ENCODE results near the gene NELFA. TPM values are rescaled to one million over a fixed set of nuclear protein-coding genes. Genes with fewer than 3 reads are reported as not detected.
A peak's percentile ranks its signal among the peaks of the same experiment; 100 is the strongest.

The NELFA gene
- total and polyA plus RNA-seq, 2 donors from 2014 or later: 17.8 to 39.1 TPM

DNA sequence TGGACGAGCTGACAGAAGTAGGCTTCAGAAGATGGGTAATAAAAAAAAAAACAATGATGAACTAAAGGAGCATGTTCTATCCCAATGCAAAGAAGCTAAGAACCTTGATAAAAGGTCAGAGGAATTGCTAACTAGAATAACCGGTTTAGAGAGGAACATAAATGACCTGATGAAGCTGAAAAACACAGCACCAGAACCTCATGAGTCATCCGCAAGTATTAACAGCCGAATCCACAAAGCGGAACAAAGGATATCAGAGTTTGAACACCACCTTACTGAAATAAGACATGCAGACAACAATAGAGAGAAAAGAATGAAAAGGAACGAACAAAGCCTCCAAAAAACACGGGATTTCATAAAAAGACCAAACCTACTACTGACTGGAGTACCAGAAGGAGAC lies 10.5 kb downstream of the NELFA start:
- H3K27me3 ChIP-seq (ENCODE audit: control insufficient read depth, insufficient read depth, low read length): no peaks in the 10 kb centered on the region
- H3K9me3 ChIP-seq (ENCODE audit: control insufficient read depth in 2 of 3, insufficient read depth in 1 of 3, low read length in 3 of 3): peaks cover 0 to 14% (median 0%) of the 10 kb centered on the region in 3 donors
- H3K4me1 ChIP-seq (ENCODE audit: control insufficient read depth in 2 of 3, insufficient read depth in 2 of 3, low read depth in 1 of 3, low read length in 3 of 3): peaks cover 0 to 8% (median 3%) of the 10 kb centered on the region in 3 donors
- FAIRE-seq (peak; percentile 78), DNase-seq (no peak)
- H3K4me3 ChIP-seq (ENCODE audit: low read length in 3 of 3): peak overlapping the region in 1 of 3 donors; percentile 3
- no peak for TF ChIP-seq CTCF (IDR thresholded peaks at IDR 0.05; ENCODE audit: borderline replicate concordance, extremely low read depth, insufficient read depth)
- intact Hi-C loops (cut with DNase I): no loop called here
- no peak overlapping the region for H3K9ac ChIP-seq (ENCODE audit: low read length in 3 of 3)
- peak overlapping the region in 1 of 2 donors; percentile 79 for H3K27ac ChIP-seq (ENCODE audit: low read depth in 2 of 2, low read length in 2 of 2)
- no peaks in the 10 kb centered on the region for H3K36me3 ChIP-seq (ENCODE audit: control insufficient read depth in 2 of 3, insufficient read depth in 3 of 3, low read length in 3 of 3)

GRCh38 chr4:1997712-1998111 lies 11.1 kb downstream of the NELFA start:
- H3K27ac ChIP-seq (ENCODE audit: low read depth in 2 of 2, low read length in 2 of 2): peak overlapping the region in 1 of 2 donors; percentile 74
- no peaks in the 10 kb centered on the region for H3K27me3 ChIP-seq (ENCODE audit: control insufficient read depth, insufficient read depth, low read length)
- H3K36me3 ChIP-seq (ENCODE audit: control insufficient read depth in 2 of 3, insufficient read depth in 3 of 3, low read length in 3 of 3): no peaks in the 10 kb centered on the region
- FAIRE-seq (no peak), DNase-seq (no peak)
- no peak for TF ChIP-seq CTCF (IDR thresholded peaks at IDR 0.05; ENCODE audit: borderline replicate concordance, extremely low read depth, insufficient read depth)
- peaks cover 0 to 8% (median 3%) of the 10 kb centered on the region in 3 donors for H3K4me1 ChIP-seq (ENCODE audit: control insufficient read depth in 2 of 3, insufficient read depth in 2 of 3, low read depth in 1 of 3, low read length in 3 of 3)
- peaks cover 0 to 14% (median 0%) of the 10 kb centered on the region in 3 donors for H3K9me3 ChIP-seq (ENCODE audit: control insufficient read depth in 2 of 3, insufficient read depth in 1 of 3, low read length in 3 of 3)
- H3K4me3 ChIP-seq (ENCODE audit: low read length in 3 of 3): no peak overlapping the region
- intact Hi-C loops (cut with DNase I): no loop called here
- no peak overlapping the region for H3K9ac ChIP-seq (ENCODE audit: low read length in 3 of 3)

DNA sequence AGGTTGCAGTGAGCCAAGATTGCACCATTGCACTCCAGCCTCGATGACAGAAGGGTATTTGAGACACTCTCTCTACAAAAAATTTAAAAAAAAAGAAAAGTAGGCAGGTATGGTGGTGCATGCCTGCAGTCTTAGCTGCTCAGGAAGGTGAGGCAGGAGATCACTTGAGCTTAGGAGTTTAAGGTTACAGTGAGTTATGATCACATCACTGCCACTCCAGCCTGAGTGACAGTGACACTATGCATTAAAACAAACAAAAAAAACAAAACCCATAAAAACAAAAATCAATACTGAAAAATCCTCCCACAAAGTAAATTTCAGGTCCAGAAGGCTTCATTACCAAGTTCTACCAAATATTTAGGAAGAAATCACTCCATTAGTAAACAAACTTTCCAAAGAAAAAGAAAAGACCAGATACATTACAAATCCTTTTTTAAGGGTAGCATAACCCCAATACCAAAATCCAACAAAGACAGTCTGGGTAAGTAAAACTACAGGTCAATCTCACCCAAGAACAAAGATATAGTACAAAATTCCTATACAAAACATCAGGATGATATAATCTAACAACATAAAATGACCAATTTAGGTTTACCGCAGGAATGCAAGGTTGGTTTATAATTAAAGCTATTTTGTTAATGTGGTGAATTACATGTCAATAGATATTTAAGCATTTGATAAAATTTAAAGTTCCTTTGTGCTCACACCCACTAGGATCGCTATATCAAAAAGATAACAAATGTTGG lies 11.7 kb downstream of the NELFA start:
- FAIRE-seq: no peak
- no peak overlapping the region for H3K4me3 ChIP-seq (ENCODE audit: low read length in 3 of 3)
- TF ChIP-seq CTCF (IDR thresholded peaks at IDR 0.05; ENCODE audit: borderline replicate concordance, extremely low read depth, insufficient read depth): no peak
- no peaks in the 10 kb centered on the region for H3K27me3 ChIP-seq (ENCODE audit: control insufficient read depth, insufficient read depth, low read length)
- peaks cover 0 to 8% (median 3%) of the 10 kb centered on the region in 3 donors for H3K4me1 ChIP-seq (ENCODE audit: control insufficient read depth in 2 of 3, insufficient read depth in 2 of 3, low read depth in 1 of 3, low read length in 3 of 3)
- peak overlapping the region in 1 of 2 donors; percentile 74 for H3K27ac ChIP-seq (ENCODE audit: low read depth in 2 of 2, low read length in 2 of 2)
- no peaks in the 10 kb centered on the region for H3K36me3 ChIP-seq (ENCODE audit: control insufficient read depth in 2 of 3, insufficient read depth in 3 of 3, low read length in 3 of 3)
- intact Hi-C loops (cut with DNase I): no loop called here
- no peak for DNase-seq
- H3K9ac ChIP-seq (ENCODE audit: low read length in 3 of 3): no peak overlapping the region
- H3K9me3 ChIP-seq (ENCODE audit: control insufficient read depth in 2 of 3, insufficient read depth in 1 of 3, low read length in 3 of 3): peaks cover 0 to 14% (median 0%) of the 10 kb centered on the region in 3 donors
